Stimulated activated CD8-positive, alpha-beta memory T cell treated with anti-CD3 and anti-CD28 coated beads, Interleukin-4, amount 100 ng/mL, for 24 hours (primary cell): ENCODE data around the gene SLC5A10.

Source experiments
- DNase-seq: peaks from one replicate; pipeline ENCODE4 v3.0.0-alpha.2; 2020; ENCODE audit warnings: low read depth

The SLC5A10 gene

GRCh38 chr17:18986541-18987229 lies 34.7 kb downstream of the SLC5A10 start:
- DNase-seq = no peak

- DNase-seq = no peak
Measured at GRCh38 chr17:18987230-18987610, 35.3 kb downstream of the SLC5A10 start.

- DNase-seq = no peak
Measured at GRCh38 chr17:18987862-18988545, 36.0 kb downstream of the SLC5A10 start.

GRCh38 chr17:18988546-18989173 lies 36.7 kb downstream of the SLC5A10 start:
- DNase-seq = no peak

GRCh38 chr17:18990331-18990730 lies 38.4 kb downstream of the SLC5A10 start:
- no peak for DNase-seq

GRCh38 chr17:18991531-18992315 lies 39.8 kb downstream of the SLC5A10 start:
- no peak for DNase-seq

- no peak for DNase-seq
Measured at GRCh38 chr17:18992454-18993130, 40.6 kb downstream of the SLC5A10 start.

GRCh38 chr17:18993905-18994526 lies 42.1 kb downstream of the SLC5A10 start:
- no peak for DNase-seq

- no peak for DNase-seq
Measured at GRCh38 chr17:18994631-18995030, 42.7 kb downstream of the SLC5A10 start.

GRCh38 chr17:18995220-18995619 lies 43.3 kb downstream of the SLC5A10 start:
- DNase-seq = no peak

- DNase-seq = no peak
Measured at GRCh38 chr17:18996458-18996857, 44.5 kb downstream of the SLC5A10 start.

- no peak for DNase-seq
Measured at GRCh38 chr17:18997650-18998196, 45.8 kb downstream of the SLC5A10 start.

- DNase-seq = no peak
Measured at GRCh38 chr17:18999394-18999793, 47.4 kb downstream of the SLC5A10 start.

GRCh38 chr17:18999911-19000310 lies 47.9 kb downstream of the SLC5A10 start:
- DNase-seq = no peak

- DNase-seq = no peak
Measured at GRCh38 chr17:19000531-19001325, 48.8 kb downstream of the SLC5A10 start.

GRCh38 chr17:19001907-19002590 lies 50.1 kb downstream of the SLC5A10 start:
- DNase-seq = no peak

- DNase-seq = no peak
Measured at GRCh38 chr17:19002805-19003542, 51.0 kb downstream of the SLC5A10 start.

GRCh38 chr17:19003543-19004420 lies 51.8 kb downstream of the SLC5A10 start:
- DNase-seq = peak; percentile 34
